Progenitor cell of endocrine pancreas (in vitro differentiated cells): Measurements from ENCODE around the gene SPRED3. TPM values are rescaled to one million over a fixed set of nuclear protein-coding genes. Genes with fewer than 3 reads are reported as not detected.
A peak's percentile ranks its signal among the peaks of the same experiment; 100 is the strongest.

Experiments
- DNase-seq: peaks from one replicate; pipeline ENCODE4 v3.0.0; 2021; ENCODE audit warnings: low spot score; ENCODE audit not compliant: unreplicated experiment
- H3K27ac Mint-ChIP-seq: 2 replicates; pipeline ENCODE4 v1.8.0; 2021; ENCODE audit warnings: mild to moderate bottlenecking, moderate library complexity, mixed read lengths
- H3K27me3 Mint-ChIP-seq: 2 replicates; pipeline ENCODE4 v1.8.0; 2021; ENCODE audit warnings: mixed read lengths
- H3K36me3 Mint-ChIP-seq: 2 replicates; pipeline ENCODE4 v1.8.0; 2022; ENCODE audit warnings: mixed read lengths; ENCODE audit not compliant: insufficient read depth
- H3K4me1 Mint-ChIP-seq: 2 replicates; pipeline ENCODE4 v1.8.0; 2021; ENCODE audit warnings: low read depth, mixed read lengths
- H3K4me3 Mint-ChIP-seq: 2 replicates; pipeline ENCODE4 v1.8.0; 2021; ENCODE audit warnings: low read depth, mild to moderate bottlenecking, moderate library complexity, mixed read lengths
- H3K9me3 Mint-ChIP-seq: 2 replicates; pipeline ENCODE4 v1.8.0; 2021; ENCODE audit warnings: low read depth, mixed read lengths
- CTCF ChIP-seq: fragments of 200-600 bp; sonication (generic); IDR thresholded peaks from one replicate; pipeline ENCODE4 v1.5.0; 2021; ENCODE audit warnings: antibody characterized with exemption, mild to moderate bottlenecking; ENCODE audit not compliant: unreplicated experiment
- total RNA-seq: library from RNA; stranded (reverse); gene quantifications from 2 replicates; pipeline ENCODE4 v1.2.1, GENCODE V29; 2021

Gene SPRED3
- total RNA-seq, 1 donor from 2014 or later: 13.0 TPM

GRCh38 chr19:38378866-38379265 is 9.6 kb upstream of the SPRED3 start:
- no peak for TF ChIP-seq CTCF
- no peak for DNase-seq
- H3K9me3 Mint-ChIP-seq: no peaks in the 10 kb centered on the region

GRCh38 chr19:38381138-38381537 is 7.4 kb upstream of the SPRED3 start:
- H3K27me3 Mint-ChIP-seq: no peaks in the 10 kb centered on the region
- H3K4me1 Mint-ChIP-seq: peaks cover 1% of the 10 kb centered on the region
- no peaks in the 10 kb centered on the region for H3K9me3 Mint-ChIP-seq
- TF ChIP-seq CTCF: no peak
- DNase-seq: no peak
- H3K36me3 Mint-ChIP-seq: peaks cover 17% of the 10 kb centered on the region
- no peak overlapping the region for H3K27ac Mint-ChIP-seq
- no peak overlapping the region for H3K4me3 Mint-ChIP-seq

More at GRCh38 chr19:38378866-38379265, 9.6 kb upstream of the SPRED3 start:
- peaks cover 18% of the 10 kb centered on the region for H3K36me3 Mint-ChIP-seq
- no peaks in the 10 kb centered on the region for H3K27me3 Mint-ChIP-seq
- peaks cover 13% of the 10 kb centered on the region for H3K4me1 Mint-ChIP-seq
- H3K27ac Mint-ChIP-seq: no peak overlapping the region
- no peak overlapping the region for H3K4me3 Mint-ChIP-seq

GRCh38 chr19:38383184-38383583 is 5.3 kb upstream of the SPRED3 start:
- TF ChIP-seq CTCF: no peak
- Mint-ChIP-seq H3K9me3 (no peaks in the 10 kb centered on the region), H3K4me3 (no peak overlapping the region), H3K4me1 (peaks cover 5% of the 10 kb centered on the region), H3K27ac (no peak overlapping the region), H3K36me3 (peaks cover 20% of the 10 kb centered on the region), H3K27me3 (peaks cover 4% of the 10 kb centered on the region)
- DNase-seq: no peak

- H3K27me3 Mint-ChIP-seq: peaks cover 4% of the 10 kb centered on the region
- H3K4me3 Mint-ChIP-seq: no peak overlapping the region
Measured at GRCh38 chr19:38383743-38384142, 4.8 kb upstream of the SPRED3 start.

GRCh38 chr19:38384209-38385027 is 4.1 kb upstream of the SPRED3 start:
- TF ChIP-seq CTCF: peak; percentile 41
- Mint-ChIP-seq H3K4me3 (no peak overlapping the region), H3K9me3 (no peaks in the 10 kb centered on the region), H3K27ac (no peak overlapping the region), H3K36me3 (peaks cover 19% of the 10 kb centered on the region), H3K4me1 (peaks cover 5% of the 10 kb centered on the region), H3K27me3 (peaks cover 4% of the 10 kb centered on the region)
- DNase-seq: no peak

More at GRCh38 chr19:38383743-38384142, 4.8 kb upstream of the SPRED3 start:
- Mint-ChIP-seq H3K27ac (no peak overlapping the region), H3K4me1 (peaks cover 5% of the 10 kb centered on the region), H3K36me3 (peaks cover 20% of the 10 kb centered on the region), H3K9me3 (no peaks in the 10 kb centered on the region)
- no peak for TF ChIP-seq CTCF
- DNase-seq: no peak
